ENCODE results near the gene KCTD13.

The KCTD13 gene

GRCh38 chr16:29863669-29863984 lies 62.4 kb downstream of the KCTD13 start:
- H3K27me3 ChIP-seq (ENCODE audit: insufficient read depth, insufficient read length), result no peaks in the 10 kb centered on the region
- peaks cover 7% of the 10 kb centered on the region for H3K4me1 ChIP-seq (ENCODE audit: insufficient read depth, insufficient read length)
- H3K4me3 ChIP-seq (ENCODE audit: insufficient read length, low read depth), result peak overlapping the region; percentile 13
- TF ChIP-seq YY1 (IDR thresholded peaks at IDR 0.05; ENCODE audit: insufficient read depth, insufficient read length), result no peak
- TF ChIP-seq ZNF274 (IDR thresholded peaks at IDR 0.05; ENCODE audit: low read depth, low read length), result no peak
- no peak for TF ChIP-seq SUZ12 (IDR thresholded peaks at IDR 0.05; ENCODE audit: extremely low read depth, insufficient read depth, insufficient read length)
- peaks cover 28% of the 10 kb centered on the region for H3K36me3 ChIP-seq (ENCODE audit: insufficient read depth, insufficient read length, low read length)
- DNase-seq (ENCODE audit: low read depth, low spot score), result no peak
- no peaks in the 10 kb centered on the region for H3K9me3 ChIP-seq (ENCODE audit: insufficient read depth, low read length)
- peak overlapping the region; percentile 65 for H3K9ac ChIP-seq (ENCODE audit: insufficient read length, low read depth)

- DNase-seq (ENCODE audit: low read depth, low spot score), result peak; percentile 99
- TF ChIP-seq SUZ12 (IDR thresholded peaks at IDR 0.05; ENCODE audit: extremely low read depth, insufficient read depth, insufficient read length) (no peak), ZNF274 (IDR thresholded peaks at IDR 0.05; ENCODE audit: low read depth, low read length) (no peak), YY1 (IDR thresholded peaks at IDR 0.05; ENCODE audit: insufficient read depth, insufficient read length) (no peak)
- Histone ChIP-seq H3K9ac (ENCODE audit: insufficient read length, low read depth) (peak within 1 kb of the TSS; percentile 88), H3K4me1 (ENCODE audit: insufficient read depth, insufficient read length) (peaks cover 7% of the 10 kb centered on the region), H3K27me3 (ENCODE audit: insufficient read depth, insufficient read length) (no peaks in the 10 kb centered on the region), H3K4me3 (ENCODE audit: insufficient read length, low read depth) (peak within 1 kb of the TSS; percentile 89), H3K36me3 (ENCODE audit: insufficient read depth, insufficient read length, low read length) (peaks cover 32% of the 10 kb centered on the region), H3K9me3 (ENCODE audit: insufficient read depth, low read length) (no peaks in the 10 kb centered on the region)
These were observed 63.0 kb downstream of the KCTD13 start, which contains the start of gene CDIPT for GRCh38 chr16:29862884-29863668. CDIPT (minus strand) TSS chr16:29863226; CDS start chr16:29862857, 369 bp downstream.

GRCh38 chr16:29862383-29862883 lies 63.6 kb downstream of the KCTD13 start:
- Histone ChIP-seq H3K4me3 (ENCODE audit: insufficient read length, low read depth) (peak overlapping the region; percentile 89), H3K36me3 (ENCODE audit: insufficient read depth, insufficient read length, low read length) (peaks cover 35% of the 10 kb centered on the region), H3K9me3 (ENCODE audit: insufficient read depth, low read length) (no peaks in the 10 kb centered on the region), H3K9ac (ENCODE audit: insufficient read length, low read depth) (peak overlapping the region; percentile 88), H3K4me1 (ENCODE audit: insufficient read depth, insufficient read length) (peaks cover 7% of the 10 kb centered on the region), H3K27me3 (ENCODE audit: insufficient read depth, insufficient read length) (no peaks in the 10 kb centered on the region)
- TF ChIP-seq ZNF274 (IDR thresholded peaks at IDR 0.05; ENCODE audit: low read depth, low read length), result no peak
- TF ChIP-seq SUZ12 (IDR thresholded peaks at IDR 0.05; ENCODE audit: extremely low read depth, insufficient read depth, insufficient read length), result no peak
- TF ChIP-seq YY1 (IDR thresholded peaks at IDR 0.05; ENCODE audit: insufficient read depth, insufficient read length), result no peak
- DNase-seq (ENCODE audit: low read depth, low spot score), result no peak

- Histone ChIP-seq H3K4me1 (ENCODE audit: insufficient read depth, insufficient read length) (peaks cover 10% of the 10 kb centered on the region), H3K9ac (ENCODE audit: insufficient read length, low read depth) (peak overlapping the region; percentile 8), H3K4me3 (ENCODE audit: insufficient read length, low read depth) (no peak overlapping the region), H3K9me3 (ENCODE audit: insufficient read depth, low read length) (no peaks in the 10 kb centered on the region), H3K36me3 (ENCODE audit: insufficient read depth, insufficient read length, low read length) (peaks cover 35% of the 10 kb centered on the region), H3K27me3 (ENCODE audit: insufficient read depth, insufficient read length) (no peaks in the 10 kb centered on the region)
- no peak for DNase-seq (ENCODE audit: low read depth, low spot score)
- TF ChIP-seq ZNF274 (IDR thresholded peaks at IDR 0.05; ENCODE audit: low read depth, low read length) (no peak), YY1 (IDR thresholded peaks at IDR 0.05; ENCODE audit: insufficient read depth, insufficient read length) (no peak)
These were observed 65.8 kb downstream of the KCTD13 start for GRCh38 chr16:29860218-29860617.

DNA sequence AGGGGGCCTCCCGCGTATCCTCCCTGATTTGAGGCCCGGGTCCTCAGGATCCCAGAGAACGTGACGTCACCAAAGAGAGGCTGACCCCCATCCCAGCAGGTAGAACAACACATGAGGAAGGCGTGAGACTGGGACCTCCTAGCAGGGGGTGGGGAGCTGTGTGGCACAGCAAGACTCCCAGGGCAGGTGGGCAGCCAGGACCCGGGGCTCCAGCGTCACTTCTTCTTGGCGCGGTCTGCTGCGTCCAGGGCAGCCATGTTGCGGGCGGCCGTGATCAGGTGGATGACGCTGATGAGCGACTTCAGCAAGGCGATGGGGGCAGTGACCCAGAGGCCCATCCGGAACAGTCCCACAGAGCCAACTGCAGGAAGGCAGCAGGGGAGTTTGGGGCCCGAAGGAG lies 67.1 kb downstream of the KCTD13 start:
- H3K27me3 ChIP-seq (ENCODE audit: insufficient read depth, insufficient read length), result no peaks in the 10 kb centered on the region
- H3K9me3 ChIP-seq (ENCODE audit: insufficient read depth, low read length), result no peaks in the 10 kb centered on the region
- peaks cover 35% of the 10 kb centered on the region for H3K36me3 ChIP-seq (ENCODE audit: insufficient read depth, insufficient read length, low read length)
- no peak for DNase-seq (ENCODE audit: low read depth, low spot score)
- no peak overlapping the region for H3K9ac ChIP-seq (ENCODE audit: insufficient read length, low read depth)
- TF ChIP-seq SUZ12 (IDR thresholded peaks at IDR 0.05; ENCODE audit: extremely low read depth, insufficient read depth, insufficient read length) (no peak), ZNF274 (IDR thresholded peaks at IDR 0.05; ENCODE audit: low read depth, low read length) (no peak), YY1 (IDR thresholded peaks at IDR 0.05; ENCODE audit: insufficient read depth, insufficient read length) (no peak)
- H3K4me1 ChIP-seq (ENCODE audit: insufficient read depth, insufficient read length), result peaks cover 14% of the 10 kb centered on the region
- H3K4me3 ChIP-seq (ENCODE audit: insufficient read length, low read depth), result no peak overlapping the region

DNA sequence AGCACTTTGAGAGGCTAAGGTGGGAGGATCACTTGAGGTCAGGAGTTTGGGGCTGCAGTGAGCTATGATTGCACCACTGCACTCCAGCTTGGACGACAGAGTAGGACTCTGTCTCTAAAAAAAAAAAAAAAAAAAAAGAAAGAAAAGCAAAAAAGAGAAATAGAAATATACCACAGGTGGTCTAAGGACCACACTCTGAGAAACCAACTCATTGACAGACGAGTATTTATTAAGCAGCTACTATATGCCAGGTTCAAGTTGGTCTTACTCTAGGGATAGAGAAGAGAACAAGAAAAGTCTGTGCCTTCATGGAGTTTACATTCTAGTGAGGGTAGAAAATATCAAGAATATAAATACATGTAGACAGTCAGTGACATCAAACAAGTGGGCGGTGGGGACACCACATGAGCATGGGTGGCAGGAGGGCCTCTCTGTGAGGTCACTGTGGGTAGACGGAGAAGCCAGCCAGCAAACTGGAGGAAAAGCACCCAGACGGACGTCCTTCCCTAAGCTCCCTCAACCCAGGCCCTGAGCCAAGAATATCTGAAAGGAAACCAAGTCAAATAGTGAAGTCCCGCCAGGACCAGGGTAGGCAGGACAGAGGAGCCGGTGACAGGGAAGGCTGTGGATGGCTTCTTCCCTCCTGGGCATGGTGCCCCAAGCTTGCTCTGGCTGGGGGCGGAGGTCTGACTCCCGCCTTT lies 67.7 kb downstream of the KCTD13 start:
- peaks cover 14% of the 10 kb centered on the region for H3K4me1 ChIP-seq (ENCODE audit: insufficient read depth, insufficient read length)
- H3K9me3 ChIP-seq (ENCODE audit: insufficient read depth, low read length), result no peaks in the 10 kb centered on the region
- H3K36me3 ChIP-seq (ENCODE audit: insufficient read depth, insufficient read length, low read length), result peaks cover 35% of the 10 kb centered on the region
- no peak overlapping the region for H3K4me3 ChIP-seq (ENCODE audit: insufficient read length, low read depth)
- no peak overlapping the region for H3K9ac ChIP-seq (ENCODE audit: insufficient read length, low read depth)
- TF ChIP-seq ZNF274 (IDR thresholded peaks at IDR 0.05; ENCODE audit: low read depth, low read length) (no peak), YY1 (IDR thresholded peaks at IDR 0.05; ENCODE audit: insufficient read depth, insufficient read length) (no peak), SUZ12 (IDR thresholded peaks at IDR 0.05; ENCODE audit: extremely low read depth, insufficient read depth, insufficient read length) (no peak)
- no peak for DNase-seq (ENCODE audit: low read depth, low spot score)
- no peaks in the 10 kb centered on the region for H3K27me3 ChIP-seq (ENCODE audit: insufficient read depth, insufficient read length)

- H3K4me1 ChIP-seq (ENCODE audit: insufficient read depth, insufficient read length), result peaks cover 14% of the 10 kb centered on the region
- peaks cover 35% of the 10 kb centered on the region for H3K36me3 ChIP-seq (ENCODE audit: insufficient read depth, insufficient read length, low read length)
- no peak overlapping the region for H3K4me3 ChIP-seq (ENCODE audit: insufficient read length, low read depth)
- no peak for DNase-seq (ENCODE audit: low read depth, low spot score)
- H3K27me3 ChIP-seq (ENCODE audit: insufficient read depth, insufficient read length), result no peaks in the 10 kb centered on the region
- H3K9ac ChIP-seq (ENCODE audit: insufficient read length, low read depth), result no peak overlapping the region
- TF ChIP-seq YY1 (IDR thresholded peaks at IDR 0.05; ENCODE audit: insufficient read depth, insufficient read length), result no peak
- TF ChIP-seq ZNF274 (IDR thresholded peaks at IDR 0.05; ENCODE audit: low read depth, low read length), result no peak
- no peak for TF ChIP-seq SUZ12 (IDR thresholded peaks at IDR 0.05; ENCODE audit: extremely low read depth, insufficient read depth, insufficient read length)
- no peaks in the 10 kb centered on the region for H3K9me3 ChIP-seq (ENCODE audit: insufficient read depth, low read length)
These were observed 68.8 kb downstream of the KCTD13 start for GRCh38 chr16:29857133-29857760.

All from NT2/D1 (cell line).